Lower leg skin (tissue), 3 donors: ENCODE results near the gene MARS1.

Experiments
- CTCF ChIP-seq, 3 donors: fragments of 450-650 bp; IDR thresholded peaks; one replicate each; pipeline ENCODE4 v1.5.1; 2016; ENCODE audit warnings: antibody characterized with exemption in 3 of 3, mild to moderate bottlenecking in 3 of 3, moderate library complexity in 2 of 3
- POLR2A ChIP-seq, 2 donors: fragments of 450-650 bp; IDR thresholded peaks; one replicate each; pipeline ENCODE4 v1.6.1; 2016 to 2017; ENCODE audit warnings: antibody characterized with exemption in 2 of 2, mild to moderate bottlenecking in 1 of 2, moderate library complexity in 1 of 2

DNA sequence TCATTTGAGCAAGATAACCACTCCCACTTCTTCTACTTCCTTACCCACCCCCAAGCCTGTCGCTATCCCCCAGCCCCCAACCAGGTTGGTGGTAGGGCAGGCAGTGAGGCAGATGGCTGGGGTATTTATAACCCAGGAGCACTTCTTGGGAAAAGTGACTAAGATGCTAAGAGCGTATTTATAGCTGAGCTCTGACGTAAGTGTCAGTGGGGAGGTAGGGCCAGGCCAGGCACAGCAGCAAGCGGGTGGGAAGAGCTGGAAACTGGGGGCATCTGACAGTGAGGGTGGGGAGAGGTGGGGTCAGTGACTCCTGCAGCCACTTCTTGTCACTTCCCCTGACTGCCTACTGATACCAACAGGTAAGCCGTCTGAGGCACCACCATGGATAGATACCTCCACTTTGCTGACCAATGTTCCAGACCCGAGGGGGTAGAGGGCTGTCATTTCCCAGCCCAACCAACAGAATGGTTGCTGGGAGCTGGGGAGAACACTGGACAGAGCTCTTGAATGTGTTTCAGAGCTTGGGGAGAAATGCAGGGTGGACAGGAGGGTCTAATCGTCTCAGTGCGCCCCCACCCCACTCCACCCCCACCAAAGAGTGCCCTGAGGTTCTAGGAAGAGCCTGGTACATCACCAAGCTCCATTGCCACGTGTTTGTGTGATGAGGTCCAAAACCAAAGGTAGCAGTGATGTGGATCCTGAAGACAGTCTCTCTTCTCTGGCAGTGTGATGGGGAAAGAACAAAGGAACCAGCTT is 35.5 kb upstream of the MARS1 start:
- TF ChIP-seq CTCF (IDR thresholded peaks at IDR 0.05) (no peak), POLR2A (IDR thresholded peaks at IDR 0.05) (no peak)
